HAP-1 (cell line): ENCODE measurements around the gene USP17L27.
"Not testable (repeated sequence)": the region's sequence is repeated elsewhere in the genome, so short reads cannot be mapped to it uniquely, and the experiment has no call there.

Source experiments
- DNase-seq, 2 experiments: peaks; one replicate each; pipeline ENCODE4 v3.0.0-alpha.2; 2016 to 2020; ENCODE audit warnings: low spot score in 2 of 2
- H3K27me3 ChIP-seq: fragments of 250-450 bp; sonication (Bioruptor Pico); 2 replicates; pipeline ENCODE4 v1.5.1; 2020; ENCODE audit warnings: low read depth, mild to moderate bottlenecking, moderate library complexity
- H3K36me3 ChIP-seq: fragments of 250-450 bp; sonication (Bioruptor Pico); replicated peaks from 2 replicates; pipeline ENCODE4 v1.5.1; 2020; ENCODE audit warnings: mild to moderate bottlenecking
- H3K4me1 ChIP-seq: fragments of 250-450 bp; sonication (Bioruptor Pico); 2 replicates; pipeline ENCODE4 v1.5.1; 2020; ENCODE audit warnings: mild to moderate bottlenecking
- H3K4me3 ChIP-seq: fragments of 250-450 bp; sonication (Bioruptor Pico); 2 replicates; pipeline ENCODE4 v1.5.1; 2020; ENCODE audit warnings: mild to moderate bottlenecking, moderate library complexity
- H3K9me3 ChIP-seq: fragments of 250-450 bp; sonication (Bioruptor Pico); 2 replicates; pipeline ENCODE4 v1.5.1; 2020; ENCODE audit warnings: mild to moderate bottlenecking, moderate library complexity
- in situ Hi-C: fragments of 300-500 bp; cut with MboI; formaldehyde crosslinking; loops from 3 replicates; pipeline ENCODE4 v1.14.3; 2020; ENCODE audit warnings: low sequenced_read_pairs, inconsistent platforms, mixed read lengths

Gene USP17L27

GRCh38 chr4:9389001-9389400, 45.1 kb downstream of the USP17L27 start:
- H3K9me3 ChIP-seq, H3K27me3 ChIP-seq, in situ Hi-C loops, H3K4me3 ChIP-seq, H3K36me3 ChIP-seq, H3K4me1 ChIP-seq, DNase-seq: not testable (repeated sequence)
